Activated T-helper 17 cell treated with anti-CD3 and anti-CD28 coated beads, Interleukin-2, amount 50 U/mL, for 72 hours (primary cell): ENCODE results near the gene ATG101. TPM values are rescaled to one million over a fixed set of nuclear protein-coding genes. Genes with fewer than 3 reads are reported as not detected.

Source experiments
- ATAC-seq: fragments of 150-1000 bp; cut with Tn5 transposase; replicated peaks from 2 replicates; pipeline ENCODE4 v1.10.0; 2021; ENCODE audit warnings: mild to moderate bottlenecking, moderate library complexity
- H3K27ac Mint-ChIP-seq: one replicate; pipeline ENCODE4 v1.8.0; 2022; ENCODE audit warnings: mixed read lengths
- H3K27me3 Mint-ChIP-seq: one replicate; pipeline ENCODE4 v1.8.0; 2022; ENCODE audit warnings: mixed read lengths
- H3K36me3 Mint-ChIP-seq: one replicate; pipeline ENCODE4 v1.8.0; 2022; ENCODE audit warnings: low read depth, mild to moderate bottlenecking, mixed read lengths
- H3K4me1 Mint-ChIP-seq: one replicate; pipeline ENCODE4 v1.8.0; 2022; ENCODE audit warnings: mixed read lengths
- H3K4me3 Mint-ChIP-seq: one replicate; pipeline ENCODE4 v1.8.0; 2022; ENCODE audit warnings: mild to moderate bottlenecking, mixed read lengths
- H3K9me3 Mint-ChIP-seq: one replicate; pipeline ENCODE4 v1.8.0; 2022; ENCODE audit warnings: mixed read lengths
- total RNA-seq, 2 donors: library from RNA; stranded (reverse); gene quantifications; one replicate each; pipeline ENCODE4 v1.2.3, GENCODE V29; 2022

ATG101 gene
- total RNA-seq, 2 donors from 2014 or later, result 27.6 to 31.1 TPM

DNA sequence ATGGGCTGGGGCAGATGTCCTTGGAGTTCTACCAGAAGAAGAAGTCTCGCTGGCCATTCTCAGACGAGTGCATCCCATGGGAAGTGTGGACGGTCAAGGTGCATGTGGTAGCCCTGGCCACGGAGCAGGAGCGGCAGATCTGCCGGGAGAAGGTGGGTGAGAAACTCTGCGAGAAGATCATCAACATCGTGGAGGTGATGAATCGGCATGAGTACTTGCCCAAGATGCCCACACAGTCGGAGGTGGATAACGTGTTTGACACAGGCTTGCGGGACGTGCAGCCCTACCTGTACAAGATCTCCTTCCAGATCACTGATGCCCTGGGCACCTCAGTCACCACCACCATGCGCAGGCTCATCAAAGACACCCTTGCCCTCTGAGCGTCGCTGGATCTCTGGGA is 7.0 kb downstream of the ATG101 start:
- Mint-ChIP-seq H3K9me3 (no peaks in the 10 kb centered on the region), H3K4me1 (peaks cover 16% of the 10 kb centered on the region), H3K4me3 (no peak overlapping the region), H3K27me3 (no peaks in the 10 kb centered on the region), H3K27ac (no peak overlapping the region), H3K36me3 (peaks cover 67% of the 10 kb centered on the region)
- no peak for ATAC-seq

DNA sequence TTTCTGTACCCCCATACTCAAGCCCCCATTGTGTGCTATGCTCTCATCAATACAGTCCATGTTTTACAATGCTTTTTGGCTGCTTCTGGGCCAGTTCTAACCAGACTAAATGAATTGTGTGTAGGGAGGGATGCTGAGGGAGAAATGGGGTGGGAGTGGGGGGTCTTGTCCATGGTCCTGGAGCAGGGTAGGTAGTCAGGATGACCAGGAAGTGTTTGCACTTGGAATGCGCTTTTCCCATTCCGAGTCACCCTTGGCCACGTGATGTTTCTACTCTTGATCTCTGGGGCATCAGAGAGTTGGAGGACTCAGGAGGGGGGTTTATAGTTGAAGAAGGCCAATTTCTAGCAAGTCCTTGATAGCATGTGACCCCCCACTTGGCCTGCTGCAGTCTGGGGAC is 8.5 kb downstream of the ATG101 start:
- Mint-ChIP-seq H3K27ac (no peak overlapping the region), H3K27me3 (no peaks in the 10 kb centered on the region), H3K36me3 (peaks cover 52% of the 10 kb centered on the region), H3K4me3 (no peak overlapping the region), H3K9me3 (no peaks in the 10 kb centered on the region), H3K4me1 (peaks cover 7% of the 10 kb centered on the region)
- ATAC-seq, result no peak

DNA sequence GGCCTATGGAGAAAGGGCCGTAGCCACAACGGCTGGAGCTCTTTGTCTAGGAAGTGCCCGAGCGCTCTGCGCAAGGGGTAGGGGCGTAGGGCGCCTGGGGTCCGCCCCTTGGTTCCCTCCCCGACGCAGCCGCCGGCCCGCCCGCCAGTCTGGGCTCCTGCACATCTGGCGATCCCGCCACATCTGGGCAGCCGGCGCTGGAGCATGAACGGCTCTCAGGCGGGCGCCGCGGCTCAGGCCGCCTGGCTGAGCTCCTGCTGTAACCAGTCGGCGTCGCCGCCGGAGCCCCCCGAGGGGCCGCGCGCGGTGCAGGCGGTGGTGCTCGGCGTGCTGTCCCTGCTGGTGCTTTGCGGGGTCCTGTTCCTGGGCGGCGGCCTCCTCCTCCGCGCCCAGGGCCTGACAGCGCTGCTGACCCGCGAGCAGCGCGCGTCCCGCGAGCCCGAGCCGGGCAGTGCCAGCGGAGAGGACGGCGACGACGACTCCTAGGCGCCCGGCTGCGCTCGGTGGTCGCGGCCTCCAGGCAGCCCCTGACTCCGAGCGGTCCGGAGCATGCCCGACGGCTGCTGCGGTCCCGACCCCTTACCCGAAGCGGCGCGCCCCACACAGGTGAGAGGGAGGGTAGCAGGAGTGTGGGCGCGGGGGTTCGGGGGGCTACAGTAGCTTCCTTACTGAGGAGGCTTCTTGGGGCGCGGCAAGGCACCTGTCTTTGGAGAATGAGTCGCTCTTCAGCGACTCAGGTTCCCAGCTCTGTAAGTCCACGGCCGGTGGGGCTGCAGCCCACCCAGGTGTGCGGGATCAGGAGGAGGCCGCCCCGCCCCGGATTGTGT is 10.0 kb downstream of the ATG101 start, which contains the start of gene SMIM41:
SMIM41 (plus strand) TSS at position 129 of the 827 bp plus-strand sequence; CDS start at position 205, 76 bp downstream.
- H3K27me3 Mint-ChIP-seq, result no peaks in the 10 kb centered on the region
- no peak within 1 kb of the TSS for H3K27ac Mint-ChIP-seq
- no peak within 1 kb of the TSS for H3K4me3 Mint-ChIP-seq
- H3K36me3 Mint-ChIP-seq, result peaks cover 37% of the 10 kb centered on the region
- ATAC-seq, result no peak
- H3K4me1 Mint-ChIP-seq, result peaks cover 6% of the 10 kb centered on the region
- H3K9me3 Mint-ChIP-seq, result no peaks in the 10 kb centered on the region

DNA sequence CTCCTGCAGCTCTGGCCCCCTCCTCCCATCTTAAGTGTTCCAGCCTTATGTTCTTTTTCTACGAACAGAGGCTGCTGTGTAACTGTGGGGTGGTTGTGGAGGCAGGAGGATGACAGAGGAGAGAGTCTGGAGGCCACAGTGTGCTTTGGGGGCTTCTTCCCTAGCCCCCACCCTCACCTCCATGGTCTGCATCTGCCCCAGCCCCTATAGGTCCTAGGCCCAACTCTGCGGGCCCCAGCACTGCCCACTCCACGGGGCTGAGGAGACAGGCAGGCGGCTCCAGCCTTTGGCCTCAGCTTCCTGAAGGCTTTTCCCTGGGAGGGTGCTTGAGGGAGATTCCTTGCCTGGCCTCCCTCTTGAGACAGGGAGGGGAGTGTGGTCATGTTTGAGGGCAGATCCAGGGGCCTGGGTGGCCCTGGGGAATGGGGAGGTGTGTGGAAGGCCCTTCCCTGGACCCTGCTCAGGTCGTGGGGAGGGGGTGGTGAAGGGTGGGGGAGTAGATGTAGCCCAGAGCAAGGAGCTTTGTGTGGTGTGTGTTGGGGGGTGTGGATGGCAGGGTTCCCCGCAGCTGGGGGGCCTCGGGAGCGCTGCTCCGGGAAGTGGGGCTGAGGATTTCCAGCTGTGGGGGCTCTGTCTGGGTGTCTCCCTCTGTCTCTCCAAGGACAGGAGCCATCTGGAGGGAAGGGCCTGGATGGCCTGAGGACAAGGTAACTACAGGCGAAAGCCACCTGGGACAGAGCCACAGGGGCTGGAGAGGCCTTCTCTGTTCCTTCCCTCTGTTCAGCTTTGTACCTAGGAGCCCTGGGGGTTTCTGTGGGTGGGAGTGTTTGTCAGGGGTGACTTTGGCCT is 10.8 kb downstream of the ATG101 start:
- Mint-ChIP-seq H3K36me3 (peaks cover 29% of the 10 kb centered on the region), H3K9me3 (no peaks in the 10 kb centered on the region), H3K27ac (no peak overlapping the region)

DNA sequence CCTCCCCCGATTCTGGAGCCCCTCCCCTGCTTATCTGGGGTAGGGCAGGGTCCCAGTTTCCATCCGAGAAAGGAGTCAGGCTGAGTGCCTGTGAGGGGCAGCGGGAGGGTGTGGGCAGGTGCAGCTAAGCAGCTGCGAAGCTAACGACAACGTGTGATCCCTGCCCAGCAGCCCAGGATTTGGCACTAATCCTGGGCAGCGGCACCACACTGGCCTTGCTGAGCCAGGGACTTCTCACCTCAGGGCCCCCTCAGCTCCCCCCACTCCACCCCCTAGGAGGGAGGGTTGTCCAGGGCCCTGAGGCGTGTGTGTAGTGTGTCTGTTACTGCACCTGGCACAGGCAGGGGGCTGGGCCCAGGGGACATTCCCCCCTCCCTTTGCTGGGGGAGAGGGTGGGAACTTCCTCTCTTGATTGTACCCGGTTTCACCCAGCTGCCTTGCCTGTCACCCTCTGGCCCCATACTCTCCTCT is 11.5 kb downstream of the ATG101 start:
- H3K9me3 Mint-ChIP-seq, result no peaks in the 10 kb centered on the region
- H3K36me3 Mint-ChIP-seq, result peaks cover 22% of the 10 kb centered on the region
- peaks cover 6% of the 10 kb centered on the region for H3K4me1 Mint-ChIP-seq
- ATAC-seq, result no peak
- no peaks in the 10 kb centered on the region for H3K27me3 Mint-ChIP-seq
- no peak overlapping the region for H3K4me3 Mint-ChIP-seq
- peak overlapping the region; percentile 77 for H3K27ac Mint-ChIP-seq

More for the DNA sequence above, 10.8 kb downstream of the ATG101 start:
- peaks cover 6% of the 10 kb centered on the region for H3K4me1 Mint-ChIP-seq
- no peak for ATAC-seq
- no peak overlapping the region for H3K4me3 Mint-ChIP-seq
- H3K27me3 Mint-ChIP-seq, result no peaks in the 10 kb centered on the region

DNA sequence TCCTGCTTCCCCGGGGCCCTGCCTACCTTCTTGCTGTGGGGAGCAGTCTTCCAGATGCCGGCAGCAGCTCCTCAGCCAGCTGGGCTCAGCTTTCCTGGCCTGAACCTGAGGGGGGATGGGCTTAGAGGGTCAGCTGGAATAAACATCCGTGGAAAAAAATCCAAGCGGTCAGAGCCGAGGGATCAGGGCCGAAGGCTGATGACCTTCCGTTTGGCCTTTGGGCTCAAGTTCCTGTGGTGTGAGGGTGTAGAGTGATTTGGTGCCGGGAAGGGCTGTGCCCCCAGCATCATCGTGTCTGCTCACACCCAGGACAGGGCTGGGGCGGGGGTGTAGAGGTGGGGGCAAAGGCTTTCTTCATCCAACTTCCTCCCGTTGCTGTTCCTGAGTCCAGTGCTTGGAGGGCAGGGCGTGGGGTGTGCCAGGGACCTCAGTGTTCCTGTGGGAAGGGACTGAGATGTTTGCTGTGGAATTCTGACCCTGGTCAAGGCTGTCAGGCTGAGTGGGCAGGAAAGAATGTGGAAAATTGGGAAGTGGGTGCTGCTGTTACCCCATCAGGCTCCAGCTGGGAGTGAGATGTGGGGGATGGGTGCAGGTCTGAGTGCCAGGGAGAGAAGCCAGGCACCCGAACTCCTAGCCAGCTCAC is 12.4 kb downstream of the ATG101 start:
- no peak overlapping the region for H3K4me3 Mint-ChIP-seq
- H3K4me1 Mint-ChIP-seq, result peaks cover 6% of the 10 kb centered on the region
- H3K27me3 Mint-ChIP-seq, result peaks cover 6% of the 10 kb centered on the region
- ATAC-seq, result no peak
- H3K27ac Mint-ChIP-seq, result peak overlapping the region; percentile 77
- H3K9me3 Mint-ChIP-seq, result no peaks in the 10 kb centered on the region
- peaks cover 14% of the 10 kb centered on the region for H3K36me3 Mint-ChIP-seq

DNA sequence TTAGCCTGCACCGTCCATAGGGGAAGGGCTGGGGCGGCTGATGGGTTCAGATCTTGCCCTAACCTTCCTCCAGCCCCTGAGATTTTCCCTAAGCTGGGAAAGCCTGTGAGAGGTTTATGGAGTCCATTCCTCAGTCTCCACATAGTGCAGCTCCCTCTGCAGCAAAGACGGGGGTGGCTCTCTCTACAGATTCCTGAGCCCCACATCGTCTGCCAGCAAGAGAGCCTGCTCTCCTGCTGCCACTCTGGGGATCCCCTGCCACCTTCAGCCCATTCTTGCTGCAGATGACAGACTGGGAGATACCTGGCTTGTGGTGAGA is 12.8 kb downstream of the ATG101 start:
- ATAC-seq, result peak; percentile 6
- Mint-ChIP-seq H3K36me3 (peaks cover 9% of the 10 kb centered on the region), H3K27me3 (peaks cover 10% of the 10 kb centered on the region), H3K4me1 (peaks cover 6% of the 10 kb centered on the region), H3K9me3 (no peaks in the 10 kb centered on the region), H3K4me3 (no peak overlapping the region), H3K27ac (no peak overlapping the region)

DNA sequence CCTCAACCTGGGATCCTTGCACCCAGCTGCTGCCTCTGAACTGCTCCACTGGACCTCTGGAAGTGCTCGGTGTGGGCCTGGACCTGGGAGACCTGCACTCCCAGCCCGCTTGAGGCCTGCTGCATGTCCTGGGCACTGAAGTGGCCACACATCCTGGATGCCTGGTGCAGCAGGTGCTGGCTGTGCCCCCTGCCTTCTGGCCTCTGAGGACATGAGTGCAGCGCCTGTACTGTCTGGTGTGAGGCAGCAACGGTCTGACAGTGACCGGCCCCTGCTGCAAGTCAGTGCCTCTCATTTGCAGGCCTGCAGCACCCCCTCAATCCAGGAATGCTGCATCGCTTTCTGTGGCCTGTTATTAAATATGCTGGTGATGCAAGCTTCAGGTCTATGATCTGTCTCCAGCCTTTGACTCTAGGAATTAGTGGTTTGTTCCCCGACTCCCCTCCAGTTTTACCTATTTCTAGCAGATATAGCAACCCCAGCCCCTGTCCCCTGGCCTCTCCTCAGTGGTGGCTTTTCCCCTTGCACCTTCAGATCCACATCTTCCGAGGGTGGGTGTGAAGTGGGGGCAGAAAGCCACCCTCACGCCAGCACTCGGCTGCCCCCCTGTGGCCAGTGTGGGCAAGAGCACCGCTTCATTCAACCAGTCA is 13.3 kb downstream of the ATG101 start:
- ATAC-seq, result peak; percentile 77
- Mint-ChIP-seq H3K27me3 (peaks cover 14% of the 10 kb centered on the region), H3K4me1 (peaks cover 6% of the 10 kb centered on the region), H3K36me3 (peaks cover 4% of the 10 kb centered on the region), H3K9me3 (no peaks in the 10 kb centered on the region), H3K27ac (no peak overlapping the region), H3K4me3 (no peak overlapping the region)

DNA sequence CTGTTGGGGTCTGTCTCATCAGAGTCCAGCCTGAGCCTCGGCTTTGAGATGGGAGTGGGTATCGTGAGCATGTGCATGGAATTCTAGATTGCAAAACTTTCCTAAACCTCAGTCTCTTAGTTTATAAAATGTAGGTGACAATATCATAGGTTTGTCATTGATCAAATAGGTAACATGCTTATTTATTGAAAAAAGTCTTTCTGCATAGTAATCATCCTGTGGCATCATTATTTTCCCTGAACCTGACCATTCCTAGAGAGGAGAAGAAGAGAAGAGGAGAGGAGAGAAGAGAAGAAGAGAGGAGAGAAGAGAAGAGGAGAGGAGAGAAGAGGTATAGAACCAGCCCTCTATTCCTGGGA is 13.8 kb downstream of the ATG101 start:
- no peak overlapping the region for H3K27ac Mint-ChIP-seq

DNA sequence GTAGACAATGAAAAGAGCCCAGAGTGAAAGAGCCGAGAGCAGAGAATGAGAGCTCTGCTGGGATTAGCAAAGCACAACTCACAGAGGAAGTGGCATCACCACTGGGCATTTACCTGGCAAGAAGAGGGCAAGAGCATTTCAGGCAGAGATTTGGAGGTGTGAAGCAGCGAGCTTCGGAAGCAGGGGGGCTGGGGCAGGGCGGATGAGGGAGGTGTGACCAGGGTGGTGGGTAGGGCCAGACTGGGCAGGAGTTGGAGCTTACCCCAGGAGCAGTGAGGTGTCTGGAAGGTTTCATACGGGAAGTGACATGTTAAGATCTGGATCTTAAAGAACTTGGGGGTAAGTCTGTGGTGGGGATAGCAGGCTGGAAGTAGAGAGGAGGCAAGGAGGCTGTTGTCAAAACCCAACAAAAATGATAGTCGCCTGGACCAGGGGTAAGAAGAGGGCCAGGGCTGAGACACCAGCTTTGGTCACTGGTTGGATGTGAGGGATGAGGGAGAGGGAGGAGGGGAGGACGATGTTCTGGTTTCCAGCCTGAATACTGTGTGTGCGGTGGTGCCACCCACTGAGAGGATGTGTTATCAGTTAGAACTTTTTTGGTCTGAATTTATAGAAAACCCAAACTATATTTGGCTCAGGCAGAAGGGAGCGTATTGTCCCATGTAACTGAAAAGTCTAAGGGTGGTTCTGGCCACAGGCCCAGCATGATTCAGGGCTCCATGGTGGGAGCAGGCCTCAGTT is 14.9 kb downstream of the ATG101 start:
- Mint-ChIP-seq H3K4me1 (peaks cover 6% of the 10 kb centered on the region), H3K9me3 (no peaks in the 10 kb centered on the region), H3K27me3 (peaks cover 22% of the 10 kb centered on the region), H3K4me3 (no peak overlapping the region), H3K36me3 (no peaks in the 10 kb centered on the region), H3K27ac (no peak overlapping the region)
- no peak for ATAC-seq

More for the DNA sequence above, 13.8 kb downstream of the ATG101 start:
- no peaks in the 10 kb centered on the region for H3K9me3 Mint-ChIP-seq
- no peak overlapping the region for H3K4me3 Mint-ChIP-seq
- ATAC-seq, result no peak
- H3K4me1 Mint-ChIP-seq, result peaks cover 6% of the 10 kb centered on the region
- H3K27me3 Mint-ChIP-seq, result peaks cover 17% of the 10 kb centered on the region
- no peaks in the 10 kb centered on the region for H3K36me3 Mint-ChIP-seq

DNA sequence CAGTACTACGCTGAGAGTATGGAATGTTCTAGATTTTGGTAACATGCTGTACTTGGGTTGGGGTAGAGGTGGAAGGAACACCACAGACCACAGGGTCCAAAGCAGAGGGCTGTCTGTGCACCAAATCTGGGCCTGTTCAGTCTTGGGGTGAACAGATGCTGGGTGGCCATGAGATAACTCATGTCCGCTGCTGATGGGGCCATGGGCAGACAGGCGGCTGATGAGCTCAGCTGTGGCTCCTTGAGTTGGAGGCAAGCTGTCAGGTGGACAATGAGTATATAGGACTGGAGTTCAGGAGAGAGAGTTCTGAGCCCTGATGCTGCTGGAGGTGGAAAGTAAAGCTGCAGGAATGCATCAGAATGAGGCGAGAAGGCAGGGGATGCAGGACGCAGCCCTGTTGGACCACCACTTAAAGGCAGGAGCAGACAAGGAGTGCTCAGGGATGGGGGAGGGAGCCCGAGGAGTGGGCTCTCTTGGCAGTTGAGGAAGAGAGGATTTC is 16.0 kb downstream of the ATG101 start:
- Mint-ChIP-seq H3K4me1 (peaks cover 6% of the 10 kb centered on the region), H3K36me3 (no peaks in the 10 kb centered on the region), H3K27ac (no peak overlapping the region), H3K4me3 (no peak overlapping the region), H3K27me3 (peaks cover 33% of the 10 kb centered on the region), H3K9me3 (no peaks in the 10 kb centered on the region)
- ATAC-seq, result no peak

DNA sequence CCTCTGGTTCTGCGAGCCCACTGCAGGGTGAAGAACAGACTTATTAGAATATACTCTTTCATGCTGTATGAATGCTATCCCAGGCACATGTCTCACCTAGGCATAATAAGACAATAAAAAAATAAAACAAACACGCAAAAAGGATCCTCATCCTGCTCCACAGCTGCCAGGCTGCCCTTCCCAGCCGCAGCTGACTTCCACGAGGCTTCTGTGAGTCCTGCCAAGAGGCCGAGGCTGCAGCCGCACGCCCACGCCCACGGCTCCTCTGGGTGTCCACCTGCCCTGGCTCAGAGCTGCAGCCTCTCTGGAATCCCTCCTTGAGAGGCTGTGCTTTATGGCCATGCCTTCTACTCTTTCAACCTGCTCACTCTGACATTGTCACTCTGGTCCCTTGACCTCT is 16.6 kb downstream of the ATG101 start:
- peaks cover 40% of the 10 kb centered on the region for H3K27me3 Mint-ChIP-seq
- no peaks in the 10 kb centered on the region for H3K9me3 Mint-ChIP-seq
- peaks cover 6% of the 10 kb centered on the region for H3K4me1 Mint-ChIP-seq
- no peaks in the 10 kb centered on the region for H3K36me3 Mint-ChIP-seq
- ATAC-seq, result no peak
- no peak overlapping the region for H3K27ac Mint-ChIP-seq
- no peak overlapping the region for H3K4me3 Mint-ChIP-seq

DNA sequence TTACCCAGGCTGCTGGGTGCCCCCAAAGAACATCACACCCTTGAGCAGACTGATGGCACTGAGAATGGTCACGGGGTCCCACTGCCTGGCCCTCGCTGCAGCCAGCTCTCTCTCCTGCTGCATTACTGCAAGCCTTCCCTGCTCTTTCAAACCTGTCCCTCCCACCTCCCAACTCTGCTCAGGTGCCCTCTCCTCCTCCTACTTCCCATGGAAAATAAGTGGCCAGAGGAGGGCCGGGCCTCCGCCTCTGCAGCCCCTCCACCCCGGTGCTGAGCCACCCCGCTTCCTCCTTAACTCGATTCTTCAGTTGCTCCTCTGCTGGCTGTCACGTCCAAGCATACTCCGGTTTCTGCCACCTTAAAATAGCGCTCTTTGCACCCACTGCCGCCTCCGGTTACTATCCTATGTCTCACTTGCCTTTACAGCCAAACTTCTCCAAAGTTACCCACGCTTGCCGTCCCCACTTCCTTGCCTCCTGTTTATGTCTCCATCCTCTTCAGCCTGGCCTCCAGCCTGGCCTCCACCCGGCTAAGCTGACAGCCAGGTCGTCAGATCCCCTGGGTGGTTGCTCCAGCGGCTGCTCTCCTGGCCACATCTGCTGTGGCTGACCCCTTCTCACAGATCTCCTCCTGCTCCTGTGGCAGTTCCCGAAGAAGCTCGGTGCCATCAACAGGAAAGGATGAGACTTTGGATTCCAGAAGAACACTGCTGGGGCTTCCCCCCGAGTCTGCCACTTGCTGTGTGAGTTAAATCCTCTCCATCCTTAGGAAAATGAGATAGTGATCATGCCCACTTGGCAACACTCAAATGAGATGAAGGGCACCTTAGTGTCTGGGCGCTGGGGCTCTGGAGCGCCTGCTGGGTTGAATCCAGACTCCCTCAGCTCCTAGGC is 17.4 kb downstream of the ATG101 start:
- Mint-ChIP-seq H3K27me3 (peaks cover 46% of the 10 kb centered on the region), H3K4me3 (no peak overlapping the region)

More for the DNA sequence above, 17.4 kb downstream of the ATG101 start:
- Mint-ChIP-seq H3K27ac (no peak overlapping the region), H3K9me3 (no peaks in the 10 kb centered on the region), H3K4me1 (peaks cover 6% of the 10 kb centered on the region), H3K36me3 (no peaks in the 10 kb centered on the region)
- ATAC-seq, result no peak
